Panc1 (cell line): ENCODE data around the gene TRIO. TPM values are rescaled to one million over a fixed set of nuclear protein-coding genes. Genes with fewer than 3 reads are reported as not detected.

Experiments used
- ATAC-seq: fragments of 200-7000 bp; cut with Tn5 transposase; 2 replicates; pipeline ENCODE4 v1.9.1; 2020; ENCODE audit warnings: mild to moderate bottlenecking, moderate library complexity
- BruUV-seq: library from RNA; stranded (reverse); fragments of 400-500 nt; replicated peaks from 2 replicates; lab custom pipeline; 2021; lab: Mats Ljungman, UMichigan
- CTCF ChIA-PET: fragments of 300-600 bp; sonication (Branson Sonifier 250); formaldehyde crosslinking; loops from one replicate; lab custom pipeline; 2022; ENCODE audit warnings: antibody characterized with exemption; lab: Charles Lee
- POLR2A ChIA-PET: fragments of 300-600 bp; sonication (Branson Sonifier 250); formaldehyde crosslinking; loops from one replicate; lab custom pipeline; 2022; ENCODE audit warnings: antibody characterized with exemption; lab: Charles Lee
- DNase-seq: peaks from one replicate; pipeline ENCODE4 v3.0.0-alpha.2; 2010; ENCODE audit warnings: low read depth, low spot score
- H3K27ac ChIP-seq: 2 replicates; pipeline ENCODE4 v1.5.1; 2011; ENCODE audit warnings: mild to moderate bottlenecking, low read length, inconsistent platforms
- H3K27me3 ChIP-seq: fragments of 200-500 bp; sonication (Bioruptor generic); 2 replicates; pipeline ENCODE4 v1.6.0; 2014; ENCODE audit warnings: low read length, inconsistent platforms; ENCODE audit not compliant: control insufficient read depth, insufficient read depth
- H3K36me3 ChIP-seq: fragments of 200-500 bp; sonication (Bioruptor generic); 2 replicates; pipeline ENCODE4 v1.5.1; 2014; ENCODE audit warnings: inconsistent platforms, mild to moderate bottlenecking, low read length, moderate library complexity; ENCODE audit not compliant: control insufficient read depth, insufficient read depth
- H3K4me1 ChIP-seq: 2 replicates; pipeline ENCODE4 v1.5.1; 2011; ENCODE audit warnings: inconsistent platforms, mild to moderate bottlenecking, low read length, moderate library complexity; ENCODE audit not compliant: control insufficient read depth, insufficient read depth
- H3K4me3 ChIP-seq, 2 experiments: 2 replicates each; pipeline ENCODE4 v1.5.1; 2011 to 2012; ENCODE audit warnings: low read depth in 2 of 2, low read length in 2 of 2, mild to moderate bottlenecking in 2 of 2, inconsistent platforms in 1 of 2, moderate library complexity in 1 of 2
- H3K9me3 ChIP-seq: fragments of 200-500 bp; sonication (Bioruptor generic); 2 replicates; pipeline ENCODE4 v1.5.1; 2014; ENCODE audit warnings: low read depth, mild to moderate bottlenecking, inconsistent platforms, low read length, moderate library complexity; ENCODE audit not compliant: control insufficient read depth, insufficient read depth
- POLR2AphosphoS5 ChIP-seq: IDR thresholded peaks from 2 replicates; pipeline ENCODE4 v1.6.1; 2012; ENCODE audit warnings: mild to moderate bottlenecking, low read depth, low read length, moderate library complexity
- REST ChIP-seq, 2 experiments: IDR thresholded peaks; 2 replicates each; pipeline ENCODE4 v1.6.1; 2011 to 2012; ENCODE audit warnings: low read depth in 2 of 2, control low read depth in 1 of 2, low read length in 1 of 2, mild to moderate bottlenecking in 1 of 2, moderate library complexity in 1 of 2; ENCODE audit not compliant: insufficient read depth in 1 of 2
- SIN3A ChIP-seq: IDR thresholded peaks from 2 replicates; pipeline ENCODE4 v1.6.1; 2012; ENCODE audit warnings: low read depth, mild to moderate bottlenecking, low read length, moderate library complexity, borderline replicate concordance; ENCODE audit not compliant: insufficient read depth
- TCF7L2 ChIP-seq: IDR thresholded peaks from 2 replicates; pipeline ENCODE4 v1.6.1; 2011; ENCODE audit warnings: mild to moderate bottlenecking, low read depth, low read length, inconsistent platforms
- in situ Hi-C: cut with HindIII; loops from 2 replicates; pipeline ENCODE4 v1.10.0; 2016; ENCODE audit warnings: low sequenced_read_pairs, low pct_unique_long_range_greater_than_20kb
- intact Hi-C: fragments of 100-400 bp; cut with micrococcal nuclease; formaldehyde crosslinking; loops from one replicate; pipeline ENCODE4 v1.10.0; 2022; ENCODE audit not compliant: unreplicated experiment
- total RNA-seq: library from RNA; stranded (reverse); gene quantifications from one replicate; pipeline ENCODE4 v1.2.1, GENCODE V29; 2021; ENCODE audit not compliant: unreplicated experiment
- TF ChIP-seq, protein P1 (sequence below): fragments of 450-650 bp; IDR thresholded peaks from 2 replicates; pipeline ENCODE4 v1.5.1; 2017; ENCODE audit warnings: mild to moderate bottlenecking

The TRIO gene
- total RNA-seq, 1 experiment from 2014 or later, result 349 TPM

GRCh38 chr5:14428302-14429081 lies 285.4 kb downstream of the TRIO start:
- BruUV-seq, result no TSS peak
- H3K36me3 ChIP-seq, result peaks cover 47% of the 10 kb centered on the region
- POLR2A ChIA-PET, result no interaction called here
- in situ Hi-C loops (no loop called here), intact Hi-C loops (no loop called here)
- H3K27ac ChIP-seq, result no peak overlapping the region
- no peak for ATAC-seq
- H3K4me3 ChIP-seq, result no peak overlapping the region
- TF ChIP-seq SIN3A (no peak), TCF7L2 (no peak), REST (IDR thresholded peaks at IDR 0.05; ENCODE audit: insufficient read depth in 1 of 2, low read depth in 2 of 2, low read length in 1 of 2) (no peak), POLR2AphosphoS5 (no peak)
- TF ChIP-seq, protein P1, sequence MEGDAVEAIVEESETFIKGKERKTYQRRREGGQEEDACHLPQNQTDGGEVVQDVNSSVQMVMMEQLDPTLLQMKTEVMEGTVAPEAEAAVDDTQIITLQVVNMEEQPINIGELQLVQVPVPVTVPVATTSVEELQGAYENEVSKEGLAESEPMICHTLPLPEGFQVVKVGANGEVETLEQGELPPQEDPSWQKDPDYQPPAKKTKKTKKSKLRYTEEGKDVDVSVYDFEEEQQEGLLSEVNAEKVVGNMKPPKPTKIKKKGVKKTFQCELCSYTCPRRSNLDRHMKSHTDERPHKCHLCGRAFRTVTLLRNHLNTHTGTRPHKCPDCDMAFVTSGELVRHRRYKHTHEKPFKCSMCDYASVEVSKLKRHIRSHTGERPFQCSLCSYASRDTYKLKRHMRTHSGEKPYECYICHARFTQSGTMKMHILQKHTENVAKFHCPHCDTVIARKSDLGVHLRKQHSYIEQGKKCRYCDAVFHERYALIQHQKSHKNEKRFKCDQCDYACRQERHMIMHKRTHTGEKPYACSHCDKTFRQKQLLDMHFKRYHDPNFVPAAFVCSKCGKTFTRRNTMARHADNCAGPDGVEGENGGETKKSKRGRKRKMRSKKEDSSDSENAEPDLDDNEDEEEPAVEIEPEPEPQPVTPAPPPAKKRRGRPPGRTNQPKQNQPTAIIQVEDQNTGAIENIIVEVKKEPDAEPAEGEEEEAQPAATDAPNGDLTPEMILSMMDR, result no peak
- no peaks in the 10 kb centered on the region for H3K27me3 ChIP-seq
- CTCF ChIA-PET, result no interaction called here
- peaks cover 6% of the 10 kb centered on the region; the same call in 1 of the 2 replicates for H3K4me1 ChIP-seq
- no peak for DNase-seq
- no peaks in the 10 kb centered on the region for H3K9me3 ChIP-seq

DNA sequence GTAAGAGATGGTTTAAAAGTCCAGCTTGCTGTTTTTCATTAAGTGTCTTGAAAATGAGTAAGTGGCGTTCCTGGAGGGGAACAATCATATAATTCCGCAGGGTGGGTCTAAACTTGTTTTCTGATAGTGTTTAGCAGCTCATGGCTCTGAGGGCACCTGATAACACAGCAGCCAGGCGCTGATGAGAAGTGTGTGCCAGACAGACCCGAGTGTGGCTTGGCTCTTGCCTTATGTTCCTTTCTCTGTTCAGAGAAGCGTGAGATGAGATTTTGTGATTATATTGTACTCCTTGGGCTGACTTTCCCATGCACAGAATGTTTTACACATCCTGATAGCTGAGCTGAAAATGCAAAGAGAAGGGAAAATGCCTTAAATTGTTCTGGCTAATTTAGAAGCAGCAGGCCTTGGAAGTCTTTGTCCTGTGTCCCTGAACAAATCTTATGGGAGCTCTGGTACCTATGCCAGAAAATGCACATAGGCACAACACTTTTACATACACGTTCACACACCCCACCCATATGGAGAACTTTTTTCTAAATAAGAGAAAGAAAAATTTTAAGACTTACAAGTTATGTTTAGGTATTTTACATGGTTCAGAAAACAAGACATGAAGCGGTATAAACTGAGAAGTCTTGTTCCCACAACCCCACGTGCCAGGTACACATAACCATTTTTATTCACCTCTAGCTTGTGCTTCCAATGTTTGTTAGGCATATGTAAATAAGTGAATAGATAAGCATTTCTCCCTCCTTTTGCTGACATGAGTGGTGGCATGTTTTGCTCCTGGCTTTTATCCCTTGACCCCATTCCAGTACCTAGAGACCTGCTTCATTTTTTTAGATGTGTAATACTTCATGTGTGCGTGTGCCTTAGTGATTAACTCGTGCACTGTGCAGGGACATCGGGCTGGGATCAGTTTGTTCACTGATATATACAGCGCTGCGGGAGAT lies 286.2 kb downstream of the TRIO start:
- BruUV-seq, result no TSS peak
- CTCF ChIA-PET, result no interaction called here
- ATAC-seq, result no peak

More for the DNA sequence above, 286.2 kb downstream of the TRIO start:
- Histone ChIP-seq H3K4me1 (peaks cover 6% of the 10 kb centered on the region; the same call in 1 of the 2 replicates), H3K27ac (no peak overlapping the region), H3K4me3 (no peak overlapping the region), H3K36me3 (peaks cover 47% of the 10 kb centered on the region), H3K9me3 (no peaks in the 10 kb centered on the region), H3K27me3 (no peaks in the 10 kb centered on the region)
- in situ Hi-C loops (no loop called here), intact Hi-C loops (no loop called here)
- POLR2A ChIA-PET, result no interaction called here
- no peak for DNase-seq
- no peak for TF ChIP-seq REST (IDR thresholded peaks at IDR 0.05; ENCODE audit: insufficient read depth in 1 of 2, low read depth in 2 of 2, low read length in 1 of 2)
- no peak; the same call in 1 of the 2 replicates for TF ChIP-seq POLR2AphosphoS5
- TF ChIP-seq TCF7L2, result no peak
- TF ChIP-seq, protein P1, result no peak
- TF ChIP-seq SIN3A, result no peak
